H1 (cell line): ENCODE data around the gene UROC1.

Experiments used
- BRCA1 ChIP-seq: IDR thresholded peaks from 2 replicates; pipeline ENCODE4 v1.6.1; 2012; ENCODE audit warnings: low read depth, low read length, improper control_type of control experiment
- CHD2 ChIP-seq: IDR thresholded peaks from 2 replicates; pipeline ENCODE4 v1.6.1; 2012; ENCODE audit warnings: low read length, improper control_type of control experiment
- EZH2 ChIP-seq: fragments of 200-600 bp; sonication (generic); IDR thresholded peaks from 2 replicates; pipeline ENCODE4 v1.7.1; 2012; ENCODE audit warnings: low read depth, mild to moderate bottlenecking, moderate library complexity, low read length, inconsistent platforms; ENCODE audit not compliant: severe bottlenecking
- POLR2A ChIP-seq, 2 experiments: IDR thresholded peaks; 1 replicate in 1 of 2; 2 replicates in 1 of 2; pipeline ENCODE4 v1.6.1; 2011; ENCODE audit warnings: low read depth in 2 of 2, low read length in 2 of 2, mild to moderate bottlenecking in 2 of 2; ENCODE audit errors: control extremely low read depth in 1 of 2
- POLR2AphosphoS5 ChIP-seq: IDR thresholded peaks from 2 replicates; pipeline ENCODE4 v1.6.1; 2011; ENCODE audit warnings: low read depth, low read length
- SIN3A ChIP-seq, 2 experiments: IDR thresholded peaks in 1 of 2; conservative IDR thresholded peaks in 1 of 2; 2 replicates each; pipeline ENCODE4 v1.6.1; 2011 to 2012; ENCODE audit warnings: low read length in 2 of 2, improper control_type of control experiment in 1 of 2, low read depth in 1 of 2, mild to moderate bottlenecking in 1 of 2
- SUZ12 ChIP-seq: fragments of 200-600 bp; sonication (generic); IDR thresholded peaks from 2 replicates; pipeline ENCODE4 v1.6.1; 2012; ENCODE audit warnings: mild to moderate bottlenecking, inconsistent platforms, low read length, moderate library complexity, mixed read lengths
- TAF1 ChIP-seq: IDR thresholded peaks from 2 replicates; pipeline ENCODE4 v1.6.1; 2011; ENCODE audit warnings: mild to moderate bottlenecking, low read depth, low read length
- TBP ChIP-seq: IDR thresholded peaks from 2 replicates; pipeline ENCODE4 v1.6.1; 2011; ENCODE audit warnings: low read depth, low read length, improper control_type of control experiment
- YY1 ChIP-seq: IDR thresholded peaks from 2 replicates; pipeline ENCODE4 v1.6.1; 2011; ENCODE audit warnings: low read depth, mild to moderate bottlenecking, low read length
- ZNF274 ChIP-seq: IDR thresholded peaks from 2 replicates; pipeline ENCODE4 v1.7.0; 2012; ENCODE audit warnings: low read length, borderline replicate concordance; ENCODE audit errors: extremely low read depth
- TF ChIP-seq, protein P1 (sequence below), 3 experiments: IDR thresholded peaks; 1 replicate in 2 of 3; 2 replicates in 1 of 3; pipeline versions ENCODE4 v1.5.1 to v1.6.1; 2011; ENCODE audit warnings: low read length in 3 of 3, mild to moderate bottlenecking in 3 of 3, inconsistent platforms in 2 of 3, low read depth in 1 of 3, moderate library complexity in 1 of 3; ENCODE audit not compliant: insufficient read depth in 1 of 3; ENCODE audit errors: control extremely low read depth in 1 of 3
- TF ChIP-seq, protein P2 (sequence below): IDR thresholded peaks from 2 replicates; pipeline ENCODE4 v1.6.1; 2012; ENCODE audit warnings: low read length, inconsistent platforms

DNA sequence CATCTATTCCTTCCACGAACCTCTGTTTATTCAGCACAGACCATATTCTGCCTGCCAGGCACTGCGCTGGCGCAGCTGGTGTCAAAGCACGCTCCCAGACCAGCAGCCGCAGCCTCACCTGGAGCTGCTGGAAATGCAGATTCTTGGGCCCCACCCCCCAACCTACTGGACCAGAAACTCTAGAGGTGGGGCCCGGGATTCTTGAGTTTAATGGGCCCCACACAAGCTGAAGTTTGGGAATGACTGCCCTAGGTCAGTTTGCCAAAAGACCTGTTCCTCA is 13.4 kb upstream of the UROC1 start:
- TF ChIP-seq, protein P1, sequence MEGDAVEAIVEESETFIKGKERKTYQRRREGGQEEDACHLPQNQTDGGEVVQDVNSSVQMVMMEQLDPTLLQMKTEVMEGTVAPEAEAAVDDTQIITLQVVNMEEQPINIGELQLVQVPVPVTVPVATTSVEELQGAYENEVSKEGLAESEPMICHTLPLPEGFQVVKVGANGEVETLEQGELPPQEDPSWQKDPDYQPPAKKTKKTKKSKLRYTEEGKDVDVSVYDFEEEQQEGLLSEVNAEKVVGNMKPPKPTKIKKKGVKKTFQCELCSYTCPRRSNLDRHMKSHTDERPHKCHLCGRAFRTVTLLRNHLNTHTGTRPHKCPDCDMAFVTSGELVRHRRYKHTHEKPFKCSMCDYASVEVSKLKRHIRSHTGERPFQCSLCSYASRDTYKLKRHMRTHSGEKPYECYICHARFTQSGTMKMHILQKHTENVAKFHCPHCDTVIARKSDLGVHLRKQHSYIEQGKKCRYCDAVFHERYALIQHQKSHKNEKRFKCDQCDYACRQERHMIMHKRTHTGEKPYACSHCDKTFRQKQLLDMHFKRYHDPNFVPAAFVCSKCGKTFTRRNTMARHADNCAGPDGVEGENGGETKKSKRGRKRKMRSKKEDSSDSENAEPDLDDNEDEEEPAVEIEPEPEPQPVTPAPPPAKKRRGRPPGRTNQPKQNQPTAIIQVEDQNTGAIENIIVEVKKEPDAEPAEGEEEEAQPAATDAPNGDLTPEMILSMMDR (IDR thresholded peaks at IDR 0.05; ENCODE audit: control extremely low read depth in 1 of 3, insufficient read depth in 1 of 3, low read depth in 1 of 3, low read length in 3 of 3): no peak
- TF ChIP-seq POLR2AphosphoS5 (no peak), SIN3A (conservative IDR thresholded peaks at IDR 0.05 in 1 of 2, IDR thresholded peaks at IDR 0.05 in 1 of 2; ENCODE audit: low read depth in 1 of 2, low read length in 2 of 2) (no peak), BRCA1 (no peak), TAF1 (no peak), EZH2 (no peak), CHD2 (no peak), YY1 (no peak), SUZ12 (no peak), POLR2A (IDR thresholded peaks at IDR 0.05; ENCODE audit: control extremely low read depth in 1 of 2, low read depth in 2 of 2, low read length in 2 of 2) (no peak), TBP (no peak), ZNF274 (no peak)
- TF ChIP-seq, protein P2, sequence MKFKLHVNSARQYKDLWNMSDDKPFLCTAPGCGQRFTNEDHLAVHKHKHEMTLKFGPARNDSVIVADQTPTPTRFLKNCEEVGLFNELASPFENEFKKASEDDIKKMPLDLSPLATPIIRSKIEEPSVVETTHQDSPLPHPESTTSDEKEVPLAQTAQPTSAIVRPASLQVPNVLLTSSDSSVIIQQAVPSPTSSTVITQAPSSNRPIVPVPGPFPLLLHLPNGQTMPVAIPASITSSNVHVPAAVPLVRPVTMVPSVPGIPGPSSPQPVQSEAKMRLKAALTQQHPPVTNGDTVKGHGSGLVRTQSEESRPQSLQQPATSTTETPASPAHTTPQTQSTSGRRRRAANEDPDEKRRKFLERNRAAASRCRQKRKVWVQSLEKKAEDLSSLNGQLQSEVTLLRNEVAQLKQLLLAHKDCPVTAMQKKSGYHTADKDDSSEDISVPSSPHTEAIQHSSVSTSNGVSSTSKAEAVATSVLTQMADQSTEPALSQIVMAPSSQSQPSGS: no peak
